Endometrial microvascular endothelial cells (primary cell): ENCODE measurements around the gene HERC5. TPM values are rescaled to one million over a fixed set of nuclear protein-coding genes. Genes with fewer than 3 reads are reported as not detected.

Experiments
- in situ Hi-C: cut with HindIII; loops from 2 replicates; pipeline ENCODE4 v1.10.0; 2017; ENCODE audit warnings: low sequenced_read_pairs, low pct_unique_long_range_greater_than_20kb; ENCODE audit errors: inconsistent ontology term
- total RNA-seq: library from RNA; depleted of rRNA; stranded (reverse); fragments of >200 nt; gene quantifications from one replicate; pipeline ENCODE4 v1.2.3, GENCODE V29; 2015; ENCODE audit errors: inconsistent ontology term

Gene HERC5
- total RNA-seq, 1 donor from 2014 or later = 1.6 TPM

GRCh38 chr4:88549815-88550214 is 92.9 kb downstream of the HERC5 start:
- in situ Hi-C loops = no loop called here

Other genes with a start within 250 kb of the HERC5 start
- 4.6 TPM for gene PPM1K, start 172.6 kb upstream of the HERC5 start, total RNA-seq
- gene HERC6, start 78.3 kb upstream of the HERC5 start, total RNA-seq = 12.3 TPM
- 138 TPM for gene PYURF, start 66.7 kb downstream of the HERC5 start, total RNA-seq
- 42.0 TPM for gene HERC3, start 135.4 kb downstream of the HERC5 start, total RNA-seq
- 8.0 TPM for gene NAP1L5, start 240.7 kb downstream of the HERC5 start, total RNA-seq